ENCODE measurements around the gene LRRC4C.

DNA sequence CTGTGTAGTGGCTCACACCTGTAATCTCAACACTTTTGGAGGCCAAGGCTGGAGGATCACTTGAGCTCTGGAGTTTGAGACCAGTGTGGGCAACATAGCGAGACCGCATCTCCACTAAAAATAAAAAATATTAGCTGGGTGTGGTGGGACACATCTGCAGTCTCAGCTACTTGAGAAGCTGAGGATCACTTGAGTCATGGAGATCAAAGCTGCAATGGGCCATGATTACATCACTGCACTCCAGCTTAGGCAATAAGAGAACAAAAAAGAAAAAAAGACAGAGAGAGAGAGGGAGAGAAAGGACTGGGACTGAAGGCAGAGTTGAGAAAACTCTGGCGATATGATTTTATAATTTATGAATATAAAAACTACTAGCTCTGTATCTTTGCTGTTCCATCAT, 473.1 kb downstream of the LRRC4C start:
- TF ChIP-seq, protein P1, sequence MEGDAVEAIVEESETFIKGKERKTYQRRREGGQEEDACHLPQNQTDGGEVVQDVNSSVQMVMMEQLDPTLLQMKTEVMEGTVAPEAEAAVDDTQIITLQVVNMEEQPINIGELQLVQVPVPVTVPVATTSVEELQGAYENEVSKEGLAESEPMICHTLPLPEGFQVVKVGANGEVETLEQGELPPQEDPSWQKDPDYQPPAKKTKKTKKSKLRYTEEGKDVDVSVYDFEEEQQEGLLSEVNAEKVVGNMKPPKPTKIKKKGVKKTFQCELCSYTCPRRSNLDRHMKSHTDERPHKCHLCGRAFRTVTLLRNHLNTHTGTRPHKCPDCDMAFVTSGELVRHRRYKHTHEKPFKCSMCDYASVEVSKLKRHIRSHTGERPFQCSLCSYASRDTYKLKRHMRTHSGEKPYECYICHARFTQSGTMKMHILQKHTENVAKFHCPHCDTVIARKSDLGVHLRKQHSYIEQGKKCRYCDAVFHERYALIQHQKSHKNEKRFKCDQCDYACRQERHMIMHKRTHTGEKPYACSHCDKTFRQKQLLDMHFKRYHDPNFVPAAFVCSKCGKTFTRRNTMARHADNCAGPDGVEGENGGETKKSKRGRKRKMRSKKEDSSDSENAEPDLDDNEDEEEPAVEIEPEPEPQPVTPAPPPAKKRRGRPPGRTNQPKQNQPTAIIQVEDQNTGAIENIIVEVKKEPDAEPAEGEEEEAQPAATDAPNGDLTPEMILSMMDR (IDR thresholded peaks at IDR 0.05; ENCODE audit: low read length): no peak
- no peak for TF ChIP-seq EZH2 (IDR thresholded peaks at IDR 0.05; ENCODE audit: borderline replicate concordance, low read length)

All from OCI-LY1 (cell line).